ENCODE data around the gene LRRIQ3. TPM values are rescaled to one million over a fixed set of nuclear protein-coding genes. Genes with fewer than 3 reads are reported as not detected.

The LRRIQ3 gene
- total and polyA plus RNA-seq, 9 of the 15 experiments (the other 6 are each of a cell fraction or from before 2014, with no cell fraction given) = 0.27 to 2.8 (median 1.7) TPM

GRCh38 chr1:73979684-73980083 lies 218.3 kb downstream of the LRRIQ3 start:
- CTCF ChIA-PET (ENCODE audit: low intra/inter-chr PET ratio) = no interaction called here
- H3K36me3 ChIP-seq (ENCODE audit: control insufficient read depth, insufficient read depth, low read length) = no peaks in the 10 kb centered on the region
- no TSS peak for BruUV-seq (replicated peaks)
- no peak overlapping the region for H3K27ac ChIP-seq (ENCODE audit: extremely low read depth, low read depth, low read length)
- POLR2A ChIA-PET = no interaction called here
- no peak overlapping the region for H3K4me2 ChIP-seq (ENCODE audit: insufficient read depth, low read length)
- no peaks in the 10 kb centered on the region for H3K4me1 ChIP-seq (replicated peaks in 1 of 2; ENCODE audit: control insufficient read depth in 2 of 2, insufficient read depth in 2 of 2, low read length in 2 of 2)
- H4K20me1 ChIP-seq (replicated peaks; ENCODE audit: control insufficient read depth, insufficient read depth, low read length) = no peaks in the 10 kb centered on the region
- FAIRE-seq = no peak
- intact Hi-C loops (cut with micrococcal nuclease) (no loop called here), in situ Hi-C loops (cut with MboI) (no loop called here)
- H3K9ac ChIP-seq (ENCODE audit: insufficient read depth in 1 of 2, low read depth in 2 of 2, low read length in 2 of 2) = no peak overlapping the region
- H3K9me1 ChIP-seq (ENCODE audit: control insufficient read depth, insufficient read depth, low read length) = no peaks in the 10 kb centered on the region
- H2AFZ ChIP-seq (ENCODE audit: low read depth, low read length) = no peak overlapping the region
- 0% methylated on average over 2 of the region's 2 CpGs for WGBS (ENCODE audit: insufficient coverage, low coverage, missing lambda C conversion rate)
- no peak overlapping the region for H3K4me3 ChIP-seq
- ATAC-seq = no peak
- no peak for DNase-seq (ENCODE audit: extremely low read depth in 1 of 4, low spot score in 3 of 4)
- no peaks in the 10 kb centered on the region for H3K9me3 ChIP-seq (replicated peaks; ENCODE audit: control insufficient read depth, insufficient read depth, low read depth, low read length)
- TF ChIP-seq LARP7 (IDR thresholded peaks at IDR 0.05) = no peak
- TF ChIP-seq, protein P1, sequence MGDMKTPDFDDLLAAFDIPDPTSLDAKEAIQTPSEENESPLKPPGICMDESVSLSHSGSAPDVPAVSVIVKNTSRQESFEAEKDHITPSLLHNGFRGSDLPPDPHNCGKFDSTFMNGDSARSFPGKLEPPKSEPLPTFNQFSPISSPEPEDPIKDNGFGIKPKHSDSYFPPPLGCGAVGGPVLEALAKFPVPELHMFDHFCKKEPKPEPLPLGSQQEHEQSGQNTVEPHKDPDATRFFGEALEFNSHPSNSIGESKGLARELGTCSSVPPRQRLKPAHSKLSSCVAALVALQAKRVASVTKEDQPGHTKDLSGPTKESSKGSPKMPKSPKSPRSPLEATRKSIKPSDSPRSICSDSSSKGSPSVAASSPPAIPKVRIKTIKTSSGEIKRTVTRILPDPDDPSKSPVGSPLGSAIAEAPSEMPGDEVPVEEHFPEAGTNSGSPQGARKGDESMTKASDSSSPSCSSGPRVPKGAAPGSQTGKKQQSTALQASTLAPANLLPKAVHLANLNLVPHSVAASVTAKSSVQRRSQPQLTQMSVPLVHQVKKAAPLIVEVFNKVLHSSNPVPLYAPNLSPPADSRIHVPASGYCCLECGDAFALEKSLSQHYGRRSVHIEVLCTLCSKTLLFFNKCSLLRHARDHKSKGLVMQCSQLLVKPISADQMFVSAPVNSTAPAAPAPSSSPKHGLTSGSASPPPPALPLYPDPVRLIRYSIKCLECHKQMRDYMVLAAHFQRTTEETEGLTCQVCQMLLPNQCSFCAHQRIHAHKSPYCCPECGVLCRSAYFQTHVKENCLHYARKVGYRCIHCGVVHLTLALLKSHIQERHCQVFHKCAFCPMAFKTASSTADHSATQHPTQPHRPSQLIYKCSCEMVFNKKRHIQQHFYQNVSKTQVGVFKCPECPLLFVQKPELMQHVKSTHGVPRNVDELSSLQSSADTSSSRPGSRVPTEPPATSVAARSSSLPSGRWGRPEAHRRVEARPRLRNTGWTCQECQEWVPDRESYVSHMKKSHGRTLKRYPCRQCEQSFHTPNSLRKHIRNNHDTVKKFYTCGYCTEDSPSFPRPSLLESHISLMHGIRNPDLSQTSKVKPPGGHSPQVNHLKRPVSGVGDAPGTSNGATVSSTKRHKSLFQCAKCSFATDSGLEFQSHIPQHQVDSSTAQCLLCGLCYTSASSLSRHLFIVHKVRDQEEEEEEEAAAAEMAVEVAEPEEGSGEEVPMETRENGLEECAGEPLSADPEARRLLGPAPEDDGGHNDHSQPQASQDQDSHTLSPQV (IDR thresholded peaks at IDR 0.05) = no peak
- TF ChIP-seq ZNF274 (IDR thresholded peaks at IDR 0.05; ENCODE audit: borderline replicate concordance, low read depth, low read length) = no peak
- TF ChIP-seq SMAD2 (IDR thresholded peaks at IDR 0.05; ENCODE audit: low read depth, low read length) = no peak
- TF ChIP-seq ZNF41 (CRISPR knock-in tag; conservative IDR thresholded peaks at IDR 0.05) = no peak
- TF ChIP-seq SOX6 (IDR thresholded peaks at IDR 0.05) = no peak
- no peak for TF ChIP-seq MED1 (CRISPR knock-in tag; IDR thresholded peaks at IDR 0.05; ENCODE audit: borderline replicate concordance)
- H3K79me2 ChIP-seq (ENCODE audit: control insufficient read depth, insufficient read depth, low read length) = no peaks in the 10 kb centered on the region
- H3K27me3 ChIP-seq (ENCODE audit: control insufficient read depth in 2 of 2, insufficient read depth in 2 of 2, low read length in 2 of 2) = no peaks in the 10 kb centered on the region
